Measurements from ENCODE around the gene GALNT14. TPM values are rescaled to one million over a fixed set of nuclear protein-coding genes. Genes with fewer than 3 reads are reported as not detected.
A peak's percentile ranks its signal among the peaks of the same experiment; 100 is the strongest.

Gene GALNT14
- total RNA-seq, 1 donor from 2014 or later = 0.14 TPM

- H3K4me1 ChIP-seq = peaks cover 49% of the 10 kb centered on the region
- no peaks in the 10 kb centered on the region for H3K27me3 ChIP-seq (ENCODE audit: low read depth)
- no peak for DNase-seq
- no peak overlapping the region for H3K4me3 ChIP-seq
- no peak for TF ChIP-seq CTCF (IDR thresholded peaks at IDR 0.05; ENCODE audit: borderline replicate concordance)
- intact Hi-C loops (cut with micrococcal nuclease) = no loop called here
- no peaks in the 10 kb centered on the region for H3K36me3 ChIP-seq
- no peaks in the 10 kb centered on the region for H3K9me3 ChIP-seq (replicated peaks)
- H3K27ac ChIP-seq (replicated peaks) = no peak overlapping the region
These were observed 156.7 kb downstream of the GALNT14 start for GRCh38 chr2:30981510-30981909.

GRCh38 chr2:30981096-30981495 lies 157.1 kb downstream of the GALNT14 start:
- H3K27ac ChIP-seq (replicated peaks) = no peak overlapping the region
- H3K4me1 ChIP-seq = peaks cover 47% of the 10 kb centered on the region
- no peak for DNase-seq
- H3K9me3 ChIP-seq (replicated peaks) = no peaks in the 10 kb centered on the region
- H3K27me3 ChIP-seq (ENCODE audit: low read depth) = no peaks in the 10 kb centered on the region
- H3K36me3 ChIP-seq = no peaks in the 10 kb centered on the region
- no peak overlapping the region for H3K4me3 ChIP-seq
- intact Hi-C loops (cut with micrococcal nuclease) = no loop called here
- TF ChIP-seq CTCF (IDR thresholded peaks at IDR 0.05; ENCODE audit: borderline replicate concordance) = no peak

GRCh38 chr2:30979822-30980245 lies 158.4 kb downstream of the GALNT14 start:
- Histone ChIP-seq H3K36me3 (no peaks in the 10 kb centered on the region), H3K9me3 (replicated peaks) (no peaks in the 10 kb centered on the region), H3K27me3 (ENCODE audit: low read depth) (no peaks in the 10 kb centered on the region), H3K4me3 (no peak overlapping the region), H3K4me1 (peaks cover 37% of the 10 kb centered on the region), H3K27ac (replicated peaks) (peak overlapping the region; percentile 52)
- TF ChIP-seq CTCF (IDR thresholded peaks at IDR 0.05; ENCODE audit: borderline replicate concordance) = peak; percentile 36
- DNase-seq = peak; percentile 20
- intact Hi-C loops (cut with micrococcal nuclease) = no loop called here

DNA sequence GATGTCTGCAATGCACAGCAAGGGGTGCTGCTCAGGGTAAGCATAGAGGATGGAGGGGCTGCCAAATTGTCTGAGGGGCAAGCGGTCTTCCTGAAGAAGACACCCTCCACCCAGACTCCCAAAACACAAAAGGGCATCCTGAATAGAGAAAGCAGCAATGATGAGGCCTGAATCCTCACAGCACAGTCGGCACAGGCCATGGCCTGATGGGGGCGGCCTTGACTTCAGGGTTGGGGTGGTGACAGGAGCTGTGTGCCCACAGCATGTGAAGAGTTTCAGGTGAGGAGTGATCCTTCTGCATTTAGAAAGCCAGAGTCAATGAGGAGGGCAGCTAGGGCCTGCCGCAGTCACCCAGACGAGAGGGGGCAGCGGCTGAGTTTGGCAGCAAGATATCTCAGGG lies 159.4 kb downstream of the GALNT14 start:
- H3K27ac ChIP-seq (replicated peaks) = no peak overlapping the region
- H3K36me3 ChIP-seq = no peaks in the 10 kb centered on the region
- no peak for TF ChIP-seq CTCF (IDR thresholded peaks at IDR 0.05; ENCODE audit: borderline replicate concordance)
- intact Hi-C loops (cut with micrococcal nuclease) = no loop called here
- H3K4me1 ChIP-seq = peaks cover 37% of the 10 kb centered on the region
- H3K27me3 ChIP-seq (ENCODE audit: low read depth) = no peaks in the 10 kb centered on the region
- no peak overlapping the region for H3K4me3 ChIP-seq
- H3K9me3 ChIP-seq (replicated peaks) = no peaks in the 10 kb centered on the region
- DNase-seq = no peak

GRCh38 chr2:30978044-30978443 lies 160.2 kb downstream of the GALNT14 start:
- Histone ChIP-seq H3K4me3 (no peak overlapping the region), H3K27ac (replicated peaks) (no peak overlapping the region), H3K4me1 (peaks cover 41% of the 10 kb centered on the region), H3K36me3 (no peaks in the 10 kb centered on the region), H3K9me3 (replicated peaks) (no peaks in the 10 kb centered on the region), H3K27me3 (ENCODE audit: low read depth) (no peaks in the 10 kb centered on the region)
- no peak for TF ChIP-seq CTCF (IDR thresholded peaks at IDR 0.05; ENCODE audit: borderline replicate concordance)
- no peak for DNase-seq
- intact Hi-C loops (cut with micrococcal nuclease) = no loop called here

- H3K9me3 ChIP-seq (replicated peaks) = no peaks in the 10 kb centered on the region
- H3K4me1 ChIP-seq = peaks cover 27% of the 10 kb centered on the region
- no peak for TF ChIP-seq CTCF (IDR thresholded peaks at IDR 0.05; ENCODE audit: borderline replicate concordance)
- intact Hi-C loops (cut with micrococcal nuclease) = no loop called here
- H3K27me3 ChIP-seq (ENCODE audit: low read depth) = peaks cover 4% of the 10 kb centered on the region
- H3K36me3 ChIP-seq = no peaks in the 10 kb centered on the region
- H3K27ac ChIP-seq (replicated peaks) = no peak overlapping the region
- no peak overlapping the region for H3K4me3 ChIP-seq
- DNase-seq = no peak
These were observed 163.1 kb downstream of the GALNT14 start for GRCh38 chr2:30975156-30975555.

All from left ventricle myocardium inferior (tissue), 1 donor.